Body of pancreas (tissue), 4 donors: Measurements from ENCODE around the gene CORO7. TPM values are rescaled to one million over a fixed set of nuclear protein-coding genes. Genes with fewer than 3 reads are reported as not detected.

Experiments used
- ATAC-seq: fragments of 150-250 bp; one replicate; pipeline ENCODE4 v1.9.1; 2016
- DNase-seq, 4 donors: peaks; one replicate each; pipeline ENCODE4 v3.0.0-alpha.2; 2019
- H3K27ac ChIP-seq, 4 donors: fragments of 200-600 bp; sonication (generic); 1 replicate in 3 of 4; 2 replicates in 1 of 4; pipeline versions ENCODE4 v1.5.1 to v1.6.1; 2016 to 2019; ENCODE audit warnings: mild to moderate bottlenecking in 1 of 4, mixed read lengths in 1 of 4, moderate library complexity in 1 of 4
- H3K27me3 ChIP-seq, 2 donors: fragments of 200-600 bp; sonication (generic); one replicate each; pipeline ENCODE4 v1.6.0; 2016; ENCODE audit warnings: mild to moderate bottlenecking in 1 of 2
- H3K36me3 ChIP-seq, 2 donors: fragments of 200-600 bp; sonication (generic); replicated peaks in 1 of 2; 2 replicates each; pipeline ENCODE4 v1.5.1; 2016; ENCODE audit warnings: low read depth in 2 of 2; ENCODE audit not compliant: insufficient read depth in 1 of 2
- H3K4me1 ChIP-seq: fragments of 200-600 bp; sonication (generic); one replicate; pipeline ENCODE4 v1.6.0; 2016
- H3K4me3 ChIP-seq, 2 donors: fragments of 200-600 bp; sonication (generic); 1 replicate in 1 of 2; 2 replicates in 1 of 2; pipeline ENCODE4 v1.5.1; 2016 to 2019
- H3K9me3 ChIP-seq, 3 donors: fragments of 200-600 bp; sonication (generic); 1 replicate in 2 of 3; 2 replicates in 1 of 3; pipeline ENCODE4 v1.5.1; 2016
- CTCF ChIP-seq, 7 experiments: fragments of 450-650 bp in 4 of 7; fragments of 200-600 bp in 3 of 7; sonication (generic) in 3 of 7; IDR thresholded peaks; one replicate each; pipeline ENCODE4 v1.5.1; 2016 to 2019; ENCODE audit warnings: antibody characterized with exemption in 7 of 7
- POLR2A ChIP-seq, 3 donors: fragments of 450-650 bp; IDR thresholded peaks; one replicate each; pipeline ENCODE4 v1.6.1; 2016; ENCODE audit warnings: antibody characterized with exemption in 3 of 3, mild to moderate bottlenecking in 2 of 3
- WGBS, 2 donors: methylation state at CpG; one replicate each; pipeline ENCODE4 v1.1.5; 2017; 5-methylcytosine and 5-hydroxymethylcytosine counted together
- intact Hi-C: fragments of 100-400 bp; cut with DNase I; formaldehyde crosslinking; loops from one replicate; pipeline ENCODE4 v1.15.1; 2023
- total RNA-seq, 2 donors: library from RNA; depleted of rRNA; stranded (reverse); fragments of >200 nt; gene quantifications; one replicate each; pipeline ENCODE4 v1.1.0, GENCODE V29; 2016

The CORO7 gene
- total RNA-seq, 2 donors from 2014 or later = 13.2 to 48.8 TPM

GRCh38 chr16:4316864-4317531 is 99.4 kb downstream of the CORO7 start:
- Histone ChIP-seq H3K9me3 (no peaks in the 10 kb centered on the region), H3K36me3 (no peaks in the 10 kb centered on the region), H3K4me3 (peak overlapping the region; percentile 1 to 13), H3K27ac (peak overlapping the region; percentile 74 to 91 (median 87)), H3K27me3 (no peaks in the 10 kb centered on the region), H3K4me1 (peaks cover 76% of the 10 kb centered on the region)
- intact Hi-C loops = loop anchor here (5.0 kb wide), 1 partner anchor 45 kb away; the partner anchor contains the start of gene TFAP4
- ATAC-seq = peak; percentile 39
- DNase-seq = peak; percentile 71 to 90 (median 82)
- TF ChIP-seq POLR2A (IDR thresholded peaks at IDR 0.05) (peak; percentile 43 to 76 (median 75)), CTCF (IDR thresholded peaks at IDR 0.05) (peak in 2 of 7 experiments; percentile 8 to 11)
- WGBS, 2 donors = 19 to 30% methylated on average over 9 to 20 of the region's 20 CpGs

- no peak for TF ChIP-seq CTCF (IDR thresholded peaks at IDR 0.05)
- TF ChIP-seq POLR2A (IDR thresholded peaks at IDR 0.05) = no peak
- intact Hi-C loops = loop anchor here (5.0 kb wide), 1 partner anchor 44 kb away; the partner anchor contains the start of gene TFAP4
- H3K36me3 ChIP-seq = no peaks in the 10 kb centered on the region
- H3K27me3 ChIP-seq = no peaks in the 10 kb centered on the region
- 5 to 7% methylated on average over 8 to 38 of the region's 93 CpGs for WGBS, 2 donors
- H3K27ac ChIP-seq = peak overlapping the region; percentile 74 to 91 (median 87)
- H3K4me1 ChIP-seq = peaks cover 71% of the 10 kb centered on the region
- DNase-seq = no peak
- peak overlapping the region; percentile 1 to 13 for H3K4me3 ChIP-seq
- peak; percentile 6 for ATAC-seq
- H3K9me3 ChIP-seq = no peaks in the 10 kb centered on the region
These were observed 100.1 kb downstream of the CORO7 start for GRCh38 chr16:4316108-4316863.

- intact Hi-C loops = loop anchor here (5.0 kb wide), 1 partner anchor 43 kb away; the partner anchor contains the start of gene TFAP4
These were observed 100.9 kb downstream of the CORO7 start, which contains the start of gene GLIS2 for GRCh38 chr16:4315186-4316107. GLIS2 (plus strand) TSS chr16:4316067; CDS start chr16:4332281, 16,214 bp downstream.

More at GRCh38 chr16:4315186-4316107, 100.9 kb downstream of the CORO7 start, which contains the start of gene GLIS2:
- ATAC-seq = peak; percentile 63
- Histone ChIP-seq H3K4me1 (peaks cover 62% of the 10 kb centered on the region), H3K36me3 (no peaks in the 10 kb centered on the region), H3K27ac (peak within 1 kb of the TSS; percentile 74 to 91 (median 88)), H3K4me3 (peak within 1 kb of the TSS; percentile 1 to 31), H3K9me3 (no peaks in the 10 kb centered on the region), H3K27me3 (no peaks in the 10 kb centered on the region)
- DNase-seq = peak; percentile 59 to 80 (median 76)
- WGBS, 2 donors = 1% methylated on average over 62 of the region's 115 CpGs; no CpG with 5 or more reads in 1 of the 2 donors
- peak; percentile 49 to 71 (median 69) for TF ChIP-seq POLR2A (IDR thresholded peaks at IDR 0.05)
- peak in 1 of 7 experiments; percentile 8 for TF ChIP-seq CTCF (IDR thresholded peaks at IDR 0.05)
